KG1 (cell line): Measurements from ENCODE around the gene SNCB.

Experiments
- DNase-seq: peaks from one replicate; lab custom pipeline; 2025; lab: John Stamatoyannopoulos, UW

The SNCB gene

DNA sequence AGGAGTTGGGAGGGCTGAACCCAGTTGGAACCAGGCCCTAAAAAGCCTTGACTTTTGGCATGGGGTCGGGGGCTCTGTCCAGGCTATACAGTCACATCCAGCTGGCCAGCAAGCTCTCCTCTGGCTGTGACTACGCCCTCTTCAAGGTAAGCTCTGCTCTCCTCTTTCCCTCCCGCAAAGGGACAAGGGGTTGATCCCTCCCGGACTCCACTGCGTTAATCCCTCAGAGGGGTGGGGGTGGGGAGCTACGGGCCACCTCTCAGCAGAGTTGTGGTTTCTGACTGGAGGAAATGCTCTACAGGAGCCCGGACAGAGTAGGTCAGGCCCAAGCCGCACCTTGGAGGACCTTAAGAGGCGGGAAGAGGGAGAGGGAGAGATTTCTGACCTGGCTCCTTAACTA lies 14.0 kb upstream of the SNCB start:
- no peak for DNase-seq

DNA sequence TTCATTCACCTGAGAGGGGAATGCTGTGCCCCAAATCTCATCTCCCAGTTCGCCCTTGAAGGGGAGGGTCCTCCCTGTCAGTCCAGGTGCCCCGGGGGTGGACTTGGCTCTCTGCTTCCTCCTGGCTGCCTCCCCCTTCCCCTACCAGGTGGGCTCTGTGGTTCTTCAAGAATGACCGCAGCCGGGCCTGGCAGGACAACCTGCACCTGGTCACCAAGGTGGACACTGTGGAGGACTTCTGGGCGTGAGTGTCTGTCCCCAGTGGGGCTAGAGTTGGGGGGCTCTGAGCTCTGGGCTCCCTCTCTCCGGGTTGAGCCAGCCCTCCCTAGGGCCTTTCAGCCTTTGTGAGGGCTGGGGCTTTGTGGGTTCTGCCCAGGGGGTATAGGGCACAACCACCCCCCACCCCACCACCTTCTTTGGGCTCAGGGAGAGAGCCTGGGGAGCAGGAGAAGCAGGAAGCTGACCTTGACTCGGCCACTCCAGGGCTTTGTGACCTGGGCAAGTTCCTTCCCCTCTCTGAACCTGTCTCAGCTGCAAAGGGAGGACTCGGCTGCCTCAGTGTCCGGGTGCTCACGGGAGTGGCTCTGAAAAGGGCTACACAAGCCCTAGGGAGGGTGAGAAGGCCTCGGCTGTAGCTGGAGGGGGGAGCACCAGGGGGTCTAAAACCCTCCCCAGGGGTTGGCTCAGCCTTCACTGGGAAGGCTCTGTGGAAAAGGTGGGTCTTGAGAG lies 13.3 kb upstream of the SNCB start:
- DNase-seq = no peak

DNA sequence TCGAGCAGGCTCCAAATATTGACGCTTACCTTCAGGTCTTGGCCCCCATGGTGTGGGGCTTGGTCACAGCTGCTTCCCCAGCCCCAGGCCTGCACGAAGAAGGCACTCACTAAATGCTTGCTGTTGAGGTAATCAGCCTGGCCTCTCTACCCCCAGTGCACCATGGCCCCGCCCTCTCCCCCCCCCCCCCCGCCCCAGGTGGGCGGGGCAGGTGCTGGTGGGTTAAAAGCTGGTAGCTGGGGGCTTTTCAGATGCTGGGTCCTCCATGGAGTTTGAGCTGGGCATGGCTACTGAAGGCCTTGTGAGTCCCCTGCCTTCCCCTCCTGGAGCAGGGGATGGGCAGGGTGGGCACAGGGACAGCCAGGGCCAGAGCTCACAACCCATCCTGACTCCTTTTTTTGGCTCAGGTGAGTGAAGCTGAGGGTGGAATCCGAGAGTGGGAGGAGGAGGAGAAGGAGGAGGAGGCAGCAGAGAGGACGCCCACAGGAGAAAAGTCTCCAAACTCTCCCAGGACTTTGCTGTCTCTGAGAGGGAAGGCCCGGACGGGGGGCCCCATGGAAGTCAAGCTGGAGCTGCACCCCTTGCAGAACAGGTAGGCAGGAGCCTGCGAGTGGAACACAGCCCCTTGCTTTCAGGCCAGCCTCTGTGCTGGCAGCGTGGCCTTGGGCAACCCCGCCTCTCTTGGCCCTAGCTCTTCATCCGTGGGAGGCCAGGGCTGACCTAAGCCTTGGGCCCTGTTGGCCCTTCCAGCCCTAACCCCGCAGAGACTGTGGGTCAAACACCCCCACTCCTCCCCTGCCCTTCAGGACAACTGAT lies 12.5 kb upstream of the SNCB start:
- no peak for DNase-seq

DNA sequence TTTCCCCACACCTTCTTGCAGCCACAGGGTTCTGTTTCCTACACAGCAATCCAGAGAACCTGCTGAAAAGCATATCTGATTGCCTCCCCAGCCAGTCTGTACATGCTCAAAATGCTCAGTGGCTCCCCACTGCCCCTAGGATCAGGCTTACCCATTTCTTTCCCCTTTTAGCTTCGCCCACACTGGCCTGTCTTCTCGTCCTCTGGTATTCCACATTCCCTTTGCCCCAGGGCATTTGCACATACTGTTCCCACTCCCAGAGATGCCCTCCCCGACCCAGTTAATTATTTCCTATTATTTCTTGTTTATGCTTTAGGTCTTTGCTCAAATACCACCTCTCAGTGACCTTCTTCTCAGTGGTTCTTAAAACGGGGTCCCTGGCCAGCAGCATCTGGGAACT lies 10.3 kb upstream of the SNCB start:
- DNase-seq = no peak

- no peak for DNase-seq
These were observed 9.6 kb upstream of the SNCB start for GRCh38 chr5:176639981-176640380.

DNA sequence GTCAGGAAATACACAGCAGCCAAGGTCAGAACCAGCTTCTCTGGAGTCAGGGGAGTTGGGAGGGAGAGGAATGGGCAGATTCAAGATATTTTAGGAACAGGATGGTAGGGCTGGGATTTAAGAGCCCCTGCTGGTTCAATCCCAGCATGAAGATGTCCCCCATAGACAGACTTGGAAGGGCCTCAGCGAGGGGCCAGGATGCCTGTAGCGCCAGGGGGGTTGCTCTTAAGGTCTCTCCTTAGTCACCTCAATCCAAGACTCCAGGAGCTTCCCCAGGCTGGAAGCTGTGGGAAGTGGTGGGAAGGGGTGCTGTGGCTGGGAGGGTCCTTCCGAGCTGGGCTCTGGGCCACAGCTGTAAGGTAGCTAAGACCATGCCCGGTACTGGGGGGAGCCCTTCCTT lies 8.9 kb upstream of the SNCB start:
- no peak for DNase-seq

DNA sequence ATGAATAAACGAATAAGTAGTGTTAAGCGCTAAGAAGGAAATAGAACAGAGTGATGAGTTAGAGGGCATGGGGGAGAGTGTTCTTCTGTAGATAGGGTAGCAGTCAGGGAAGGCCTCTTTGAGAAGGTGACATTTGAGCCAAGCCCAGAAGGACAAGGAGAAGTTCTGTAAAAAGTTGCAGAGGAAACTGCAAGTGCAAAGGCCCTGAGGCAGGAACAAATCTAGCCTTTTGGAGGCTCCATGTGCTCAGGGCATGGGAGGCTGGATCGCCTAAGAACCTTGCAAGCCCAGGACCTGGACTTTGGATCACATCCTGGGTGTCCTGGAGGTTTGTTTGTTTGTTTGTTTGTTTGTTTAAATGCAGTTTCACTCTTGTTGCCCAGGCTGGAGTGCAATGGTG lies 8.1 kb upstream of the SNCB start:
- DNase-seq = no peak

GRCh38 chr5:176637556-176637955 lies 7.2 kb upstream of the SNCB start:
- DNase-seq = no peak

DNA sequence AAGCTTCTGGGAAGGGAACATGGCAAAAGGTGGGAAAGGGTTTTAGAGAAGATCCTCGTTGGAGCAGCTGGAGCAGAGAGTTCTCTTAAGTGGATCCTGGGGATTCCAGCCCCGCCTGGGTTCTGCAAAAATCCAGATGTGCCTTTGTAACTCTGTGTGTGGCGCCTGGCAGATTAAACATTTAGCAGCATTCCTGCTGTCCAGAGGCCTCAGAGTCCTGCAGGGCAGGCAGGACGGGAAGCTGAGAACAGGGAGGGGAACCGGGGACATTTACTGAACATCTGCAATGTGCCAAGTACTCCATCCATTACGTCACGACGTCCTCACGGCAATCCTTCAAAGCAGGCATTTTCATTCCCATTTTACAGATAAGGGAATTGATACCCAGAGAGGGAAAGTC lies 6.1 kb upstream of the SNCB start:
- no peak for DNase-seq

GRCh38 chr5:176633598-176633997 lies 3.3 kb upstream of the SNCB start:
- DNase-seq = no peak

DNA sequence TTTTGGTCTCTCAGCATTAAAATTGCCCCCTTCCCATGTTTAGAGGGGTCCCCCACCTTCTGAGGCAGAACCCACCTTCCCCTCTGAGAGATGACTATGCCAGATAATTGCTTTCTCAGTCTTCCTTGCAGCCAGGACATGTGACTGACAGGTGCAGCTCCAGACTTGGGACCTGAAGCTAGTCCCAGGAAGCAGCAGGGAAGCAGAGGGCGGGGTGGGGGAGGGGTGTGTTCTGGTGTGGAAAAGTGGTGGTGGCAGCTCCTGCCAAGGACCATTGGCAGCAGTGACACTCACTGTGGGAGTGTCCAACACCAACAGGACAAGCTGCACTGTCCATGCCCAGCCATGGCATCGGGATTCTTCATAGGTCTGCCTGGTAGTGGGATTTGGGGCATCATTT lies 2.4 kb upstream of the SNCB start:
- no peak for DNase-seq

- DNase-seq = no peak
These were observed 1.3 kb upstream of the SNCB start for GRCh38 chr5:176631383-176632200.

DNA sequence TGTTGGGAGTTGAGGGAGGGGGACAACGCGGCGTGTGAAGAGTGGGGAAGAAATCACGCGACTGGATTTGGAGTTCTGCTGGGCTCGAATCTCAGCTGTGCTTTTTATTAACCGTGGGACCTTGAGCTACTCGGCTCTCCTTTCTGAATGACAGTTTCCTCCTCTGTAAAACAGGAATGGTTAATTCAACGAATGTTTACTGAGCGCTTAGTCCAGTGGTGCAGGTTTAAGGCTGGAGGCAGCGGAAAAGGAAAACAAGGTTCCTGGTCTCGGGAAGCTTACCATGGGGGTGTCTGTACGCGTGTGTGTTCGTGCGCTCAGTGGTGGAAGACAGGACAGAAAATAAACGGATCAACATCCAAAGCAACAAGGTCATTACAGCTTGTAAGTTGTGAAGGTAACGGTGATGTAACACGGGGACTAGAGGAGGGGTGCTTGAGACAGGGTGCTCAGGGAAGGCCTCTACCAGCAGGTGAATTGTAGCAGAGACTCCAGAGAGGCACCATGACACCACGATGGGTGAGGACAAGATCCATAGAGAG lies 418 bp upstream of the SNCB start:
- no peak for DNase-seq

- DNase-seq = no peak
These were observed 949 bp downstream of the SNCB start for GRCh38 chr5:176629317-176629852.

DNA sequence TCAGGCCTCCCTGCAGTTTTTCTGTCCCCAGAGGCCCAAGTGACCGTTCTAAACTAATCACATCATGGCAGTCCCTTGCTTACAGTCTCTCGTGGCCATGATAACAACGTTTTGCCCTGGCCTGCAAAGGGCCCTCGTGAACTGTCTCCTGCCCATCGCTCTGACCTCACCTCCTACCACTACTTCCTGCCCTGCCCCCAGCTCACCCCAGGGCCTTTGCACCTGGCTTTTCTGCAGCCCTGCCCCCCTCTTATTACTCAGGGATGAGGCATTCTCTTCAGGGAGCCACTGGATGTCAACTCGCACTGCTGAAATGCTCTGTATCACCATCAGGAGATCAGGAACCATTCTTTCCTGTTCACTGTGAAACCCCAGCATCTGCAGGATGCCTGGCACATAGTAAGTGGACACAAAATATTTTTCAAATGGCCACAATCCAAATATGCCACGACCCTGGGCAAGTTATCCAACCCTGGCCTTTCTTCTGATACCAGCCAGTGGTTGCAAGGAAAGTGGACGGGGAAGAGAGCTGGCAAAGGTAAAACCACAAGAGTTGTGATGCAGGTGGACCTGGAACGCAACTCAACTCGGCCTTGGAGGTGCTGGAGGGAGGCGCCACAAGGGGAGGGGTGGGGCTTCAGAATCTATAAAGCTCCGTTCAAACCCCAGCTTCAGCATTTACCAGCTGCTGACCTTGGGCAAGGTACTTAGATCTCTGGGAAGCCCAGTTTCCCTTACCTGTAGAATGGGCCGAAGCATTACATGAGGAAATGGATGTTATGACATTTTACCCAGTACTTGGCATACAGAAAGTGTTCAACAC lies 1.7 kb downstream of the SNCB start:
- DNase-seq = no peak

GRCh38 chr5:176627582-176627981 lies 2.8 kb downstream of the SNCB start:
- no peak for DNase-seq

DNA sequence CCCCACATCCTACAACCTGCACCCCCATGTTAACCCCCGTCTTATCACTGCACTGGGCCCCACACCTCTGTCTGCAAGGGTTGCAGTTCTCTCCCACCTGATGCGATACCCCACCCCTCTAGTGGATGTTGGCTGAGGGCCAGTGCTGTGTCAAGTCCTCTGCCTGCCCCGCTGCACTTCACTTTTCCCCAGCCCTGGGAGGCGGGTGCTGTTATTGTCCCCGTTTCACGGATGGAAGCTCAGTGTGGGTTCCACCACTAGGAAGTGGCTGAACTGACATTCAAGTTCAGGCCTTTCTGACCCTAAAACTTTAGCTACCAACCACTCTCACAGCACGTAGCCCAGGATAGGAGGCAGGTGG lies 3.5 kb downstream of the SNCB start:
- no peak for DNase-seq

DNA sequence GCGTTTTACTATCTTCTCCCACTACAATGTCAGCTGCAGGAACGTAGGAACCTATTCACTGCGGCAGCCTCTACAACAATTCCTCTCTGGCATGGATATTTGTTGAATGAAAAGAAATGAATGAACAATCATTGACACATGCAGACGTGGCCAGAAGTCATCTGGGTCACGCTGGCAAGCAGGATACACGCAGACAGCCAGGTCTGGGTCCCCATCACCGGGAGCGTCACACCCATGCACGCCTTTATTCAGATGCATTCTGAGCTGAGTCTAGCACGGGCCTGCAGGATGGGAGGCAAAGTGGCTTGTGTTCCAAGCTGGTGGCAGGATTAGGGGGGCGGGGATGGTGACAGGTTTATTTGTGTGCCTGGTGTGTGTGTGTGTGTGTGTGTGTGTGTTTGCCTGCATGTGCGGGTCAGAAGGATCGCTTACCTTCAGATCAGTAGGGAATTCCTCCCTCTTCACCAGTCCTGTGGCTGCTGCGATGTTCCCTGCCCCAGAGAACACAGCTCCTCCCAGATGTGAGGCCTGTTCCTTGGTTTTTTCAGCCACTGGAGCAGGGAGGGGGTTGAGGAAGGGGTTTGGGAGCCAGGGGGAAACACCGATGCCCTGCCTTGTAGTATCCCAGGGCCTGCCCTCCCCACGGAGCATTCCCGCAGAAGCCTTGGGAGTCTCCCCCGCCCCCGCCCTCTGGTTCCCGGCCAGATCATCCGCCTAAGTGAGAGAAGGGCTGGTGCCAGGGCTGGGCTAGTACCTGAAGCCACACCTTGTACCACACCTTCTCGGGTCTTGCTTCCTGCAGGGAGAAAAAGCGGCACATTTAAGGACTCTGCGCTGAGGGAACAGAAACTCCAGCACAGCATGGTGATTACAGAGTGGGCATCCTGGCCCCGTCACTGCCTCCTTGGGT lies 4.1 kb downstream of the SNCB start:
- DNase-seq = no peak

DNA sequence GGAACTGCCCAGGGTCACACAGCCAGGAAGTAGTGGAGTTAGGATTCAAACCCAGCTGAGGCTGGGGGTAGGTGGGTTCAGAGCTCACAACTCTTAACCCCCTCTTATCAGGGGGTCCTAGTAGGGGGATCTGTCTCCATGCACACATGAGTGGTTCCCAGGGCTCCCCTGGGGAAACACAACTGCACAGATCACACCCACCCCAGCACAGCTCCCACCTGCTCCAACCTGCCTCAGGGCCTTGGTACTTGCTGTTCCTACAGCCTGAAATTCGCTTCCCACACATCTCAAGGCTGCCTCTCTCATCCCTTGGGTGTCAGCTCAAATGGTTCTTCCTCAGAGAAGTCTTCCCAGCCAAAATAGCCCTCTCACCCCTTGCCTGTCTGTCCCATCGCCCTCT lies 4.8 kb downstream of the SNCB start:
- no peak for DNase-seq

DNA sequence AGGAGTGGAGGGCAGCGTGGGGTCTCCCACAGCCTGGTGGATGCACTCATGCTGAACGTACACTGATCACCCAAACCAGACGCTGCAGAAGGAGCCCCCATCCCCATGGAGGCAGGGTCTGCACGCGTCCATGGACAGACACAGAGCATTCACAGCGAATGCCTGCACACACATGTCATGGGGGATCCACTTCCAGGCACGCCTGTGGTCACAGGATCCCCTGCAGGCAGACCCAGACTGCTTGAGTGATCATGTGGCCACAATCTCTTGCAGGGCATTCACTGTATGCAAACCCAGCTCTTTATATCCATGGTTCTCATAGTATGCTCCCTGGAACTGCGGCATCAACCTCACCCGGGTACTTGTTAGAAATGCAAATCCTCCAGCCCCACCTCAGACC lies 5.4 kb downstream of the SNCB start:
- DNase-seq = no peak
